ENCODE data around the gene DPP6. TPM values are rescaled to one million over a fixed set of nuclear protein-coding genes. Genes with fewer than 3 reads are reported as not detected.

DPP6 gene
- total RNA-seq, 1 experiment from 2014 or later = not detected

DNA sequence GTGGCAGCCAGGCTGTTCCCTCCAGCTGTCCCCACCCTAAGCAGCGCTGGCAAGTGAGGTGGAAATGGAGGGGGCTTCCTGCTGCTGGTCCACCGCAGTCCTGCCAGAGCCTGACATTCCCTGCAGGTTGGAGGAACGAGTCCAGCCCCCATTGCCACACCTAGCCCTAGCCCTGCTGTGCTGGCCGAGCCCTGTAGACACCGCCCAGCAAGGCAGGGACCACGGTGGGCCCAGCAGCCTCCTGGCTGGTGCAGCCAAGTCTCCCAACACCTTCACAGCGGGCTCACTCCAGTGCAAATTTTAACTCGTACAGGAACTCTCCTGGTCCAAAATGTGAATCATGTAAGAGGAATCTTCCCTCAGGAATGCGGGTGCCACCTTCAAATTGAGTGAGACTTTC, 834.4 kb downstream of the DPP6 start:
- CTCF ChIA-PET = no interaction called here
- ATAC-seq (no peak), DNase-seq (ENCODE audit: low read depth, low spot score) (no peak)
- POLR2A ChIA-PET = no interaction called here
- H3K27ac ChIP-seq (ENCODE audit: low read length) = no peak overlapping the region
- no peaks in the 10 kb centered on the region for H3K4me1 ChIP-seq (ENCODE audit: control insufficient read depth, insufficient read depth, low read length)
- peaks cover 2% of the 10 kb centered on the region; the same call in 1 of the 2 replicates for H3K27me3 ChIP-seq (ENCODE audit: control insufficient read depth, insufficient read depth, low read length)
- BruUV-seq (replicated peaks) = no TSS peak
- H3K9me3 ChIP-seq (ENCODE audit: control insufficient read depth, insufficient read depth, low read depth, low read length) = no peaks in the 10 kb centered on the region
- H3K4me3 ChIP-seq (ENCODE audit: low read depth in 2 of 2, low read length in 2 of 2) = no peak overlapping the region
- TF ChIP-seq, protein P1, sequence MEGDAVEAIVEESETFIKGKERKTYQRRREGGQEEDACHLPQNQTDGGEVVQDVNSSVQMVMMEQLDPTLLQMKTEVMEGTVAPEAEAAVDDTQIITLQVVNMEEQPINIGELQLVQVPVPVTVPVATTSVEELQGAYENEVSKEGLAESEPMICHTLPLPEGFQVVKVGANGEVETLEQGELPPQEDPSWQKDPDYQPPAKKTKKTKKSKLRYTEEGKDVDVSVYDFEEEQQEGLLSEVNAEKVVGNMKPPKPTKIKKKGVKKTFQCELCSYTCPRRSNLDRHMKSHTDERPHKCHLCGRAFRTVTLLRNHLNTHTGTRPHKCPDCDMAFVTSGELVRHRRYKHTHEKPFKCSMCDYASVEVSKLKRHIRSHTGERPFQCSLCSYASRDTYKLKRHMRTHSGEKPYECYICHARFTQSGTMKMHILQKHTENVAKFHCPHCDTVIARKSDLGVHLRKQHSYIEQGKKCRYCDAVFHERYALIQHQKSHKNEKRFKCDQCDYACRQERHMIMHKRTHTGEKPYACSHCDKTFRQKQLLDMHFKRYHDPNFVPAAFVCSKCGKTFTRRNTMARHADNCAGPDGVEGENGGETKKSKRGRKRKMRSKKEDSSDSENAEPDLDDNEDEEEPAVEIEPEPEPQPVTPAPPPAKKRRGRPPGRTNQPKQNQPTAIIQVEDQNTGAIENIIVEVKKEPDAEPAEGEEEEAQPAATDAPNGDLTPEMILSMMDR (IDR thresholded peaks at IDR 0.05) = no peak
- TF ChIP-seq TCF7L2 (IDR thresholded peaks at IDR 0.05; ENCODE audit: low read depth, low read length) (no peak), SIN3A (IDR thresholded peaks at IDR 0.05; ENCODE audit: borderline replicate concordance, insufficient read depth, low read depth, low read length) (no peak), POLR2AphosphoS5 (IDR thresholded peaks at IDR 0.05; ENCODE audit: low read depth, low read length) (no peak)
- TF ChIP-seq, protein P2, sequence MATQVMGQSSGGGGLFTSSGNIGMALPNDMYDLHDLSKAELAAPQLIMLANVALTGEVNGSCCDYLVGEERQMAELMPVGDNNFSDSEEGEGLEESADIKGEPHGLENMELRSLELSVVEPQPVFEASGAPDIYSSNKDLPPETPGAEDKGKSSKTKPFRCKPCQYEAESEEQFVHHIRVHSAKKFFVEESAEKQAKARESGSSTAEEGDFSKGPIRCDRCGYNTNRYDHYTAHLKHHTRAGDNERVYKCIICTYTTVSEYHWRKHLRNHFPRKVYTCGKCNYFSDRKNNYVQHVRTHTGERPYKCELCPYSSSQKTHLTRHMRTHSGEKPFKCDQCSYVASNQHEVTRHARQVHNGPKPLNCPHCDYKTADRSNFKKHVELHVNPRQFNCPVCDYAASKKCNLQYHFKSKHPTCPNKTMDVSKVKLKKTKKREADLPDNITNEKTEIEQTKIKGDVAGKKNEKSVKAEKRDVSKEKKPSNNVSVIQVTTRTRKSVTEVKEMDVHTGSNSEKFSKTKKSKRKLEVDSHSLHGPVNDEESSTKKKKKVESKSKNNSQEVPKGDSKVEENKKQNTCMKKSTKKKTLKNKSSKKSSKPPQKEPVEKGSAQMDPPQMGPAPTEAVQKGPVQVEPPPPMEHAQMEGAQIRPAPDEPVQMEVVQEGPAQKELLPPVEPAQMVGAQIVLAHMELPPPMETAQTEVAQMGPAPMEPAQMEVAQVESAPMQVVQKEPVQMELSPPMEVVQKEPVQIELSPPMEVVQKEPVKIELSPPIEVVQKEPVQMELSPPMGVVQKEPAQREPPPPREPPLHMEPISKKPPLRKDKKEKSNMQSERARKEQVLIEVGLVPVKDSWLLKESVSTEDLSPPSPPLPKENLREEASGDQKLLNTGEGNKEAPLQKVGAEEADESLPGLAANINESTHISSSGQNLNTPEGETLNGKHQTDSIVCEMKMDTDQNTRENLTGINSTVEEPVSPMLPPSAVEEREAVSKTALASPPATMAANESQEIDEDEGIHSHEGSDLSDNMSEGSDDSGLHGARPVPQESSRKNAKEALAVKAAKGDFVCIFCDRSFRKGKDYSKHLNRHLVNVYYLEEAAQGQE (IDR thresholded peaks at IDR 0.05; ENCODE audit: insufficient read depth in 1 of 2, low read depth in 2 of 2, low read length in 1 of 2) = no peak
- in situ Hi-C loops (cut with HindIII; ENCODE audit: low pct_unique_long_range_greater_than_20kb, low sequenced_read_pairs) (no loop called here), intact Hi-C loops (cut with micrococcal nuclease; ENCODE audit: unreplicated experiment) (no loop called here)
- H3K36me3 ChIP-seq (ENCODE audit: control insufficient read depth, insufficient read depth, low read length) = no peaks in the 10 kb centered on the region

DNA sequence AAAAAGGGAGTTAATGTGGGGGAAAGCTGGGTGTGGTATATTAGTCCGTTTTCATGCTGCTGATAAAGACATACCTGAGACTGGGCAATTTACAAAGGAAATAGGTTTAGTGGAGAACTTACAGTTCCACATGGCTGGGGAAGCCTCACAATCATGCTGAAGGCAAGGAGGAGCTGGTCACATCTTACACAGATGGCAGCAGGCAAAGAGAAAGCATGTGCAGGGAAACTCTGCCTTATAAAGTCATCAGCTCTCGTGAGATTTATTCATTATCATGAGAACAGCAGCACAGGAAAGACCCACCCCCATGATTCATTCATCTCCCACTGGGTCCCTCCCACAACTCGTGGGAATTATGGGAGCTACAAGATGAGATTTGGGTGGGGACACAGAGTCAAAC, 836.5 kb downstream of the DPP6 start:
- intact Hi-C loops (cut with micrococcal nuclease; ENCODE audit: unreplicated experiment) (no loop called here), in situ Hi-C loops (cut with HindIII; ENCODE audit: low pct_unique_long_range_greater_than_20kb, low sequenced_read_pairs) (no loop called here)
- ATAC-seq (no peak), DNase-seq (ENCODE audit: low read depth, low spot score) (no peak)
- Histone ChIP-seq H3K9me3 (ENCODE audit: control insufficient read depth, insufficient read depth, low read depth, low read length) (no peaks in the 10 kb centered on the region), H3K36me3 (ENCODE audit: control insufficient read depth, insufficient read depth, low read length) (no peaks in the 10 kb centered on the region), H3K4me3 (ENCODE audit: low read depth in 2 of 2, low read length in 2 of 2) (no peak overlapping the region), H3K4me1 (ENCODE audit: control insufficient read depth, insufficient read depth, low read length) (no peaks in the 10 kb centered on the region), H3K27me3 (ENCODE audit: control insufficient read depth, insufficient read depth, low read length) (peaks cover 2% of the 10 kb centered on the region; the same call in 1 of the 2 replicates), H3K27ac (ENCODE audit: low read length) (no peak overlapping the region)
- BruUV-seq (replicated peaks) = no TSS peak
- ChIA-PET CTCF (no interaction called here), POLR2A (no interaction called here)
- TF ChIP-seq, protein P2 (IDR thresholded peaks at IDR 0.05; ENCODE audit: insufficient read depth in 1 of 2, low read depth in 2 of 2, low read length in 1 of 2) = no peak
- TF ChIP-seq SIN3A (IDR thresholded peaks at IDR 0.05; ENCODE audit: borderline replicate concordance, insufficient read depth, low read depth, low read length) = no peak

Data from Panc1 (cell line).